Transverse colon (tissue), 3 donors: ENCODE results near the gene MRM2.

Experiments used
- POLR2A ChIP-seq: fragments of 450-650 bp; IDR thresholded peaks from one replicate; pipeline ENCODE4 v1.6.1; 2016; ENCODE audit warnings: antibody characterized with exemption, mild to moderate bottlenecking, moderate library complexity
- TF ChIP-seq, protein P1 (sequence below), 5 experiments: fragments of 200-600 bp in 3 of 5; fragments of 450-650 bp in 2 of 5; sonication (generic) in 3 of 5; IDR thresholded peaks; 1 replicate in 2 of 5; 2 replicates in 3 of 5; pipeline ENCODE4 v1.5.1; 2016 to 2017; ENCODE audit warnings: antibody characterized with exemption in 5 of 5, inconsistent platforms in 3 of 5, mild to moderate bottlenecking in 2 of 5, moderate library complexity in 1 of 5

DNA sequence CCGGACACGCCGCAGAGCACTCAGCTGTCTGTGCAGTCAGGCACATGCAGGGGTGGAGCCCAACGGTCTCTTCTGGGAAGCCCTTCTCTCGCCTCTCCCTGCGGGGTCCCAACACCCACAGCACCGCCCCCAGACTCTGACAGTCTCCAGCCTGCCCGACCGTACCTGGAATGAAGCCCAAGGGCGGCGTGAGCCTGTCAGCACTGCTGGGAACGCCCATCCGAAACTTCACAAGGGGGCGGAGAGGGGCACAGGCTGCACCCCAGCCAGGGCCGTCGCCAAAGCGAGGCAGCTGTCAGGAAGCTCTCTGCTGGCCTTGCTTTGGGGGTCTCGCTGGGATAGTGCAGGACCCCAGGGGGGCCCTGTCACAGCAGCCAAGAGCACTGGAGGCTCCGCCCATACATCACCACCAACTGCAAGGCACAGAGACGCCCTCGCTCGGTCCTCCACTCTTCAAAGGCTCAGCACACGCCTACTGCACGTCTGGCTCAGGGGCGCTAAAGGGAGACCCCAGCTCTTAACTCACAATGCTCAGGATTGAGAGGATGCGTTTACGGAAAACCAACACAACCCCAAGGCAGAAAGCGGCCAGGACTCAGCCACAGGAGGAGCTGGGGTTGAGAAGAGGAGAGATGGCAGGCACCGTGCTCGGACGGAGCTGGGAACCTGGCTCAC, 40.2 kb downstream of the MRM2 start:
- TF ChIP-seq, protein P1, sequence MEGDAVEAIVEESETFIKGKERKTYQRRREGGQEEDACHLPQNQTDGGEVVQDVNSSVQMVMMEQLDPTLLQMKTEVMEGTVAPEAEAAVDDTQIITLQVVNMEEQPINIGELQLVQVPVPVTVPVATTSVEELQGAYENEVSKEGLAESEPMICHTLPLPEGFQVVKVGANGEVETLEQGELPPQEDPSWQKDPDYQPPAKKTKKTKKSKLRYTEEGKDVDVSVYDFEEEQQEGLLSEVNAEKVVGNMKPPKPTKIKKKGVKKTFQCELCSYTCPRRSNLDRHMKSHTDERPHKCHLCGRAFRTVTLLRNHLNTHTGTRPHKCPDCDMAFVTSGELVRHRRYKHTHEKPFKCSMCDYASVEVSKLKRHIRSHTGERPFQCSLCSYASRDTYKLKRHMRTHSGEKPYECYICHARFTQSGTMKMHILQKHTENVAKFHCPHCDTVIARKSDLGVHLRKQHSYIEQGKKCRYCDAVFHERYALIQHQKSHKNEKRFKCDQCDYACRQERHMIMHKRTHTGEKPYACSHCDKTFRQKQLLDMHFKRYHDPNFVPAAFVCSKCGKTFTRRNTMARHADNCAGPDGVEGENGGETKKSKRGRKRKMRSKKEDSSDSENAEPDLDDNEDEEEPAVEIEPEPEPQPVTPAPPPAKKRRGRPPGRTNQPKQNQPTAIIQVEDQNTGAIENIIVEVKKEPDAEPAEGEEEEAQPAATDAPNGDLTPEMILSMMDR (IDR thresholded peaks at IDR 0.05), result no peak
- no peak for TF ChIP-seq POLR2A
